GM23338 (cell line): Measurements from ENCODE around the gene ZFAND6.
A peak's percentile ranks its signal among the peaks of the same experiment; 100 is the strongest.

Experiments used
- CREB1 ChIP-seq: fragments of 250-450 bp; sonication (Bioruptor Pico); IDR thresholded peaks from 2 replicates; pipeline ENCODE4 v1.5.0; 2020; ENCODE audit warnings: low read depth, mild to moderate bottlenecking, moderate library complexity
- CTCF ChIP-seq, 2 experiments: fragments of 200-600 bp in 1 of 2; sonication (generic) in 1 of 2; conservative IDR thresholded peaks; 2 replicates each; pipeline versions ENCODE4 v1.5.1 to v1.6.1; 2016 to 2017; ENCODE audit warnings: antibody characterized with exemption in 2 of 2, low read depth in 2 of 2, mild to moderate bottlenecking in 2 of 2, moderate library complexity in 1 of 2
- ETS1 ChIP-seq: IDR thresholded peaks from 2 replicates; pipeline ENCODE4 v1.6.1; 2016; ENCODE audit warnings: antibody characterized with exemption
- EZH2 ChIP-seq: fragments of 200-600 bp; sonication (generic); IDR thresholded peaks from one replicate; pipeline ENCODE4 v1.8.0; 2017; ENCODE audit warnings: antibody characterized with exemption, mild to moderate bottlenecking, low read depth; ENCODE audit not compliant: unreplicated experiment
- EZH2phosphoT487 ChIP-seq: fragments of 200-600 bp; sonication (generic); IDR thresholded peaks from one replicate; pipeline ENCODE4 v1.8.1; 2018; ENCODE audit warnings: antibody characterized with exemption; ENCODE audit not compliant: unreplicated experiment
- JUNB ChIP-seq: IDR thresholded peaks from one replicate; pipeline ENCODE4 v1.6.1; 2016; ENCODE audit warnings: antibody characterized with exemption; ENCODE audit not compliant: unreplicated experiment
- POLR2AphosphoS5 ChIP-seq: IDR thresholded peaks from 2 replicates; pipeline ENCODE4 v1.6.1; 2016; ENCODE audit warnings: antibody characterized with exemption, low read depth
- REST ChIP-seq: IDR thresholded peaks from one replicate; pipeline ENCODE4 v1.6.1; 2018; ENCODE audit warnings: antibody characterized with exemption; ENCODE audit not compliant: unreplicated experiment
- STAT1 ChIP-seq: IDR thresholded peaks from one replicate; pipeline ENCODE4 v1.6.1; 2016; ENCODE audit warnings: antibody characterized with exemption; ENCODE audit not compliant: unreplicated experiment
- ZNF114 ChIP-seq: fragments of 250-450 bp; sonication (Bioruptor Pico); IDR thresholded peaks from 2 replicates; pipeline ENCODE4 v1.5.0; 2020; ENCODE audit warnings: mild to moderate bottlenecking, moderate library complexity

- no peak for TF ChIP-seq POLR2AphosphoS5
- TF ChIP-seq EZH2phosphoT487, result no peak
- peak; percentile 27 to 50; a peak in 3 of 4 replicates for TF ChIP-seq CTCF (conservative IDR thresholded peaks at IDR 0.05; ENCODE audit: low read depth in 2 of 2)
- no peak for TF ChIP-seq CREB1 (CRISPR knock-in tag)
- no peak for TF ChIP-seq STAT1
- TF ChIP-seq JUNB, result no peak
- no peak for TF ChIP-seq REST
- no peak for TF ChIP-seq EZH2
- no peak for TF ChIP-seq ETS1
- TF ChIP-seq ZNF114 (CRISPR knock-in tag), result no peak
Observed at GRCh38 chr15:80183886-80184285, 124.4 kb downstream of the ZFAND6 start.
